Stimulated activated naive CD4-positive, alpha-beta T cell (primary cell): ENCODE results near the gene IGSF11.
"Not testable (repeated sequence)": the region's sequence is repeated elsewhere in the genome, so short reads cannot be mapped to it uniquely, and the experiment has no call there.

Experiments
- DNase-seq, 6 experiments: peaks; one replicate each; lab custom pipeline; 2025; lab: John Stamatoyannopoulos, UW

The IGSF11 gene

DNA sequence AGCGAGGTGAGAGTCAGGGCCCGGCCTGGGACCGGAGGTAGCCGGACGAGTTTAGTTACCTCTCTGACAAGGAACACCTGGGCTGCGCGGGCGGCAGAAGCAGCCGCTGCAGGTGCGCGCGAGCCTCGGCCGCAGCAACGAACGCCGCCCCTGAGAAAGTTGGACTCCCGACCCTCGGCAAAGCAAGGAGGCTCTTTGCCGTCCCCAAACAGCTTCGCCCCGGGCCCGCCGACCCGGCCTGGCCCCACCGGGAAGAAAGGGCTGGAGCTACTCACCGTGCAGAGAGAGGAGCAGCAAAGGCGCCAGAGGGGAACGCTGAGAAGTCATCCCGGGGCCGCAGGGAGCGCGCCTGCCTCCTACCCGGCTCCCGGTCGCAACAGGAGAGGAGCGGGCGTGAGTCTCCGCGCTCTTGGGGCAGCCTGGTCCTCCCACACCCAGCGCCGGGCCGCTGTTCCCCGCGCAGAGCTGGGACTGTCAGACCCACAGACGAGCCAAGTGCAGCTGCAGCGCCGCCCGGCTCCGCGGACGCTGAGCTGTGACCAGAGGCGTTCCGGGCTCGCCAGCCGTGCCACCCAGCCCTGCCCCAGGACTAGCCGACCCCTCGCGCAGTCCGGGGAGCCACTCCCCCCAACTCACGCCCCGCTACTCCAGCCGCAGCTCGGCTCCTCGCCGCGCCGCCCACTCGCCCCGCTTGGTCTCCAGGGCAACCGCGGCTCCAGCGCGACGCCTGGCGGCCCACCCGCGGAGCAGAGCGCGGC lies at the start of gene IGSF11:
Gene IGSF11, minus strand, starts transcription at position 591 of the 758 bp plus-strand sequence. Its CDS starts 264 bp downstream, at position 327.
- peak; percentile 38 to 83 (median 64) for DNase-seq

DNA sequence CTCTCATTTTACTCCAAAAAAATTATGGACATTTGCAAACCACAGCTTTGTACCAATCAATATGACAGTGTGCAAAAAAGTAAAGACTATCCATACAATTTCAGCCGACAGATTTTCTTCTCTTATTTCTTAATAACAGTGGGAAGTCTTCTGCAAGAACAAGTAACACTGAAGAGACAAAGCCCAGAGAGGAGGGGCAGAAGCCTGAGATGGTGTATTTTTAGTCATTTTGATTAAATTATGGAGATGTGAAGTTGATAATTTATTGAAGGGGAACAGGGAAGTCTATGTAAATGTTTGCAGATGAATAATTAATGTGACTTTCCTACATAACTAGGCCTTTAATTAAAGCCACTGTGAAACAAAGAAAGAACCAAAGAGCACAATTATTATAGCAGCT lies 45.7 kb upstream of the IGSF11 start:
- DNase-seq: no peak

GRCh38 chr3:119073258-119074001 lies 38.8 kb upstream of the IGSF11 start:
- no peak for DNase-seq

GRCh38 chr3:119072451-119072850 lies 37.8 kb upstream of the IGSF11 start:
- DNase-seq: not testable (repeated sequence)

GRCh38 chr3:119069725-119070124 lies 35.1 kb upstream of the IGSF11 start:
- no peak for DNase-seq

GRCh38 chr3:119063471-119063870 lies 28.8 kb upstream of the IGSF11 start:
- no peak for DNase-seq

DNA sequence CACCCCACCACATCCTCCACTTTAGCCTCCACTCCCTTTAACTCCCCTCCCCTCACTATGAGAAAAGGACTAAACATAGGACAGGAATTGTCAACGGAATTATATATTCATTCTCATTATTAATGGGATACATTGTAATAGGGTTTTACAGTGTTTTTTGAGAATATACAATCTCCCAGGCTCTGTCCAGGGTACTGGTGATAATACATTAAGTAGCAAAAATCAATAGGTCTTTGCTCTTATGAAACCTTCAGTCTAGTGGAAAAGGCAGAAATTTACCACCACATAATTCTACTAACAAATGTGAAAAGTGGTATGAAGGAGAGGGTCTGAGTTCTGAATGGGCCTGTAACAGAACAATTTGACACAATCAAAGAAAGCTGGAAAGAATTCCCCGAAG lies 28.2 kb upstream of the IGSF11 start:
- no peak for DNase-seq

GRCh38 chr3:119044593-119044992 lies 9.9 kb upstream of the IGSF11 start:
- DNase-seq: no peak

DNA sequence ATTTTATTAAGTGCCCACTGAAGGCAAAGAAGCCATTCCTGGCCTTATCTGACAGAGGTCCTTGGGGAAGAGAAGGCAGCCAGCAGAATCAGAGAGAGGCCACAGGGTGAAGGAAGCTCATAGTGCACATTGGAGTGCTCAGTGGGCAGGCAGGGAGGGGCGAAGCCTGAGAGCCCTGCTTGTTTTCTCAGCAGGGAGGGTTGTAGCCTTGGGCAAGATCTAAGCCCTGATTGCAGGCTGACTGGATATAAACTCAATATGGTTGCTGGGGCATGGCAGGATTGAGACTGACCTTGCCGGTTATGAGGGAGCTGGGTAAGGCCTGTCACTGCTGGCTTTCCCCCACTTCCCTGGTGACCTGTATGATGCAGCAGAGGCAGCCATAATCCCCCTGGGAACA lies 7.5 kb upstream of the IGSF11 start:
- no peak for DNase-seq

DNA sequence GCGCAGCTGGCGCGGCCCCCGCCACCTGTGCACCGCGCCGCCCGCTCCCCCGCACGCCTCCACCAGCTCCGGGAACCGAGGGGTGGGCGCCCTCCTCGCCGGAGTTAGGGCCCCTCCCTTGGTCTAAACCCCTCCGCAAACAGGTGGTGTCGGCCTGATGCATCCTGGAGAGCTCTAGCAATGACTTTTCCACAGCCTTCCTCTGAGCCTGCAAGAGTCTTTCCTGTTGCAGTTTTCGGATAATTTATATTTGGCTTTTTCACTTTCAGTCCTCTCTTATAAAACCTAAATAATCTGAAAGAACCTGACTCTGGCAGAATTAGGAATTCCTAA lies 334 bp upstream of the IGSF11 start:
- DNase-seq: no peak

DNA sequence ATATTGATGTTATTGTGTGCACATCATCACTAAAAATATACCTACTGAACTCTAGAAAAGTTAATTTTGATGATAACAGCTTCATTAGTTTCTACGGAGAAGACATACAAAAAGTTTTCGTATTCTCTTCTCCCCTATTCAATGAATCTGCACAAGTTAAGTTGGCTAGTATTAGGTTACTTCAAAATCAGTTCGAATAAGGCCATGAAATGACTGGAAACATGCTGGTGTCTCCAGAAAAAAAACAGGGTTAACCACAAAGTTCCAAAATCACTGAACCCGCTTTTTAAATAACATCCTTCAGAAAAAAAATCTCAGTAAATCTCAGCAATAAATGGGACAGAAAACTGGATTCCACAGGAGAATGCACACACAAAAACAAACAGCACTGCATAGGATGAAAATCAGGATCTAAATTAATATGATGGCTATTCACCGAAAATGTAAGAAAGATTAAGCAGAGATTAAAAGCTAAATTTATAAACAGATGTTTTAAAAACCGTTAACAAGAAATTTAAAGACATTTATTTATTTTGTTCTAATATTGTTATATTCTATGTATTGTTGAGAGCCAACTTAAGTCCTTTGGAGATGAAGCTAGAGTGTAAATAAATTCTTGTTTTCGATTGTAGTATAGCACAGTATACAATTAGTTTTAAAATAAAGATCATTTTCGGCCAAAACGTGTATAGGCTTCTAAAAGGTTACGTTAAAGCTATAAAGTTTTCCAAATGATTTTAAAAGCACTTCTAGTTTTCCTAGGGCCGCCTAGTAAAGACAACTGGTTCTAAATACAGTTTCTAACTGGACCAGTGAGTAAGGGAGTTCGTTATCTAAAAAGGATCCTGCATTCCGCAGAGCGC lies 1.0 kb downstream of the IGSF11 start:
- no peak for DNase-seq

- no peak for DNase-seq
These were observed 9.4 kb downstream of the IGSF11 start for GRCh38 chr3:119025171-119025795.

GRCh38 chr3:119019767-119020518 lies 14.7 kb downstream of the IGSF11 start:
- no peak for DNase-seq

DNA sequence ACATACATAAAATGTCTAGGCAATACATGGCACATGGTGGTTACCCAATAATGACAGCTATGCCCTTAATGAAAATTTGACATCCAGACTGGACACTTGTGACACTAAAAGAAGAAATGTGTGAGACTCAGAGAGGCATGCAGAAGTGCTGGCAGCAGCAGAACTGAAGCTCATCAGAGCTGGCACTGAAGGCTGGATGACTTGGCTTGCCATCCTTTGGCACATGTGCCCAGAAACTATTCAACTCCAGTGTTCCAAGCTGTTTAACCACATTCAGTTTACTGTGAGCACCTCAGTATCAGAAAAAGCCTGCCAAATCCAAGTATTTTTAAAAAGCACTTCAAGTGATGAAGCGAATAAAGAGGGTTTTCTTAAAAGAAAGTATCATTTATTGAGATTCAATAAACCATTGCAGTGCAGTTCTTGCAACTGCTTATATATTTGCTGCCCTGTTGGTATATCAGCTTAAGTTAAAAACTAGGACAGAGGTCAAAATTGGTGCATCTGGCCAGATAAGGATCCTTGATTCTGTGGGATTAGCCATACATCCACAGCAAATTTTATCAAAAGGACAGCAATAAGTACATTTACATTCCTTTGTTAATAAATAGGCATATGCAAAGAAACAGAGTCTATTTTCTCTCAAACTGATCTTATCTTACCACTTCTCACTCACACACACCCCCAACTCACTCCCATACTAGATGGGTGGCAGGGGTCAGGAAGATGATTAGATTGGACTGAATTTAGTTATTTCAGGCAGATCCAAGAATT lies 15.8 kb downstream of the IGSF11 start:
- no peak for DNase-seq

DNA sequence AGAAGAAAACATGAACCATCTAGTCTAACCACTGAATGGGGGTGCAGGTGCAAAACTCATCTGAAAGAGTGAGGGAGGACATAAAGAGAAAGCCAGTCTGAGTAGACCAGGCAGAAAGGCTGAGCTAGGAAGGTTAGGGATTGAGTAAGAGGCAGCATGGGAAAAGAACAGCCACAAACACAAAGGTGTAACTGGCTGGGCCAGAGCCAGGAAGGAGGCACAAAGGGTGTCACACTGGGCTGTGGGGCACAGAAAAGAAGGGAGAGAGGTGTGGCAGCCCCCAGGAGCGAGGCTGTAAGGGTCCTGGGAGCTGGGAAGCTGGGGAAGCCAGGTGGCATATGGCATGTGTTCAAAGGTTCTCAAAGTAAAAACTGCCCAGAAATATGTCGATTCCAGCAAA lies 18.7 kb downstream of the IGSF11 start:
- no peak for DNase-seq

DNA sequence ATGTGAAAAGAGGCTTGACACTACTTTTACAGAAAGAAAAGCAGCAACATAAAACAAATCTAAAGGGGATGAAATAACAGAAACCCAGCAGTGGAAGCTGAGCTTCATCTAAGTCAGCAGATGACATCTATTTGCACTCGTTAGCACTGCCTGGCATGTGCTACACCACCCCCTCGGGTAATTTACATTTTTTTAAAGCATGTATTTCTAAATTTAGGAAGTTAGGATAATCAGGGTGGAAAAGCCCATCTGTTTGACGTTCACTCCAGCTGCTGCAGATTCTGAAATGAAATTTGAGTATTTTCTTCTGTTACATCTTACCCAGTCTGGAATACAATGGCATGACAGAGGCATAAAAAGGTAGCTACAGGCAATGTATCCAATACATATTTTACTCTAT lies 20.7 kb downstream of the IGSF11 start:
- no peak for DNase-seq

GRCh38 chr3:119011528-119011927 lies 23.1 kb downstream of the IGSF11 start:
- no peak for DNase-seq

- DNase-seq: no peak
These were observed 37.5 kb downstream of the IGSF11 start for GRCh38 chr3:118997190-118997589.

GRCh38 chr3:118991775-118992174 lies 42.9 kb downstream of the IGSF11 start:
- DNase-seq: no peak

DNA sequence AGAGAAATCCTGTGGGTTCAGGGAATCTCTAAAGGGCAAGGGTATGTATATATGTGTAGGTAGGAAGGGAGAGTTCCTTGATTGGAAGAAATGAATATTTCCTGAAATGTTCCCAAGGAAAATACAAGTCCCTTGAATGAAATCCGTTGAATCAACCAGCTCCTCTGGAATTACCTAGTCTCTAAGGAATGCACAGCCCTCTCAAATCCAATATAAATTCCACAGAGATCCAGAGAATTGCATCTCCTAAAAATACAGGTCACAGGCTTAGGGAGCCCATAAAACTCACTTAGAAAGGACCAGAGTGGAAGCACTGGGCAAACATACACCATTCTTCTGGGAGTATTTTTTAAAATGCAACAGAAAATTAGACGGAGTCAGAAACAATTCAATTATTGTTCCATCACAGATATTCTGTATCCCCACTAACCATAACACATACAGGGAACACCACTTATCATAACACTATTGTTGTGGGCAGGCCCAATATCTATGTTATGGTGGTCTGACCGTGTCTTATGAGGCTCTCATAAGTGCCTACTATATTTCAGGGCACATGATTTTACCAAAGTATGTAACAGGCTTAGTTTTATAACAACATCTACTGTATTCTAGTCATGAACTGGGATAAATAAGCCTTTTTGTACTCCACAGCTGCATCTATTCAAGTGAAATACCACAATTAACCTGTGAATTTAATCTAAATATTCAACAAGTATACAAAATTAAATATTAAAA lies 43.7 kb downstream of the IGSF11 start:
- DNase-seq: no peak
